ENCODE results near the gene RRM2. TPM values are rescaled to one million over a fixed set of nuclear protein-coding genes. Genes with fewer than 3 reads are reported as not detected.
"Not testable (repeated sequence)": the region's sequence is repeated elsewhere in the genome, so short reads cannot be mapped to it uniquely, and the experiment has no call there.

RRM2 gene
- total and polyA plus RNA-seq, 7 donors = 0.27 to 9.3 (median 0.96) TPM; not detected in 2

DNA sequence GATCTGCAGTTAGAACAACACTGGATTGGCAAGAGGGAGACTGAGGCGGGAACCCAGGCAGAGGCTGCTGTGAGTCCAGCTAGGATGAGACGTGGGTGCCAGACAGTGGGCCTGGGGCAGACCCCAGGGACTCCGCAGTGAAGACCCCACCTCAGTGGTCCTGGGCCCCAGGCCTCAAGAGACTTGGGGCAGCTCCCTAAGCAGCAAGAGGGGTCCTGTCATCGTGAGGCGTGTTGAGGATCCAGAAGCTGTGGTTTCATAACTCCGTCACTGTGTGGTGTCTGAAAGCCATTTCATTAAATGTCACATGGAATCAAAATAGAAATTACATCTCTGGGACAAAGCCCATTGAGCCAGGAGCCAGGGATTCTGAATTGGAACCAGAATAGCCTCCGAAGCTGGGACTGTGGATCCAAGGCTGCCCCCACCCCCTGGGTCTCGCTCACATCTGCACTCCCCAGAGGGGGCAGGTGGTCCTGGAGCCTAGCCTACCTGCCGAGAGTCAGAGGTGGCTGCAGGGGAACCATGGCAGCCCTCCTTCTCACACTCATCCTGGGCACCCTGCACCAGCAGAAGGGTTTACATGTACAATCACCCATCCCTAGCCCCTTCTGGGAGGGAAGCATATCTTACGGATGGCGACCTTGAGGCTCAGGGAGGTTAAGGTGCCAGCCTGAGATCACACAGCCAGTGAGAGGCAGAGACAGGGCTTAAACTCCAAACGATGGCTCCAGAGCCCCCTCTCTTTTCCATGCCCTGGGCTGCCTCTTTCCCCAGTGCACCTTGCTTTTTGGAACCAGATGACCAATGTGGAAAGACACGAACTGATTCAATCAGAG, 23.2 kb downstream of the RRM2 start:
- Histone ChIP-seq H3K4me3 (no peak overlapping the region), H3K4me1 (no peaks in the 10 kb centered on the region), H3K27ac (no peak overlapping the region), H3K36me3 (ENCODE audit: insufficient read depth in 1 of 2, low read depth in 1 of 2) (no peaks in the 10 kb centered on the region), H3K9me3 (no peaks in the 10 kb centered on the region), H3K27me3 (ENCODE audit: insufficient read depth in 3 of 3, low read length in 2 of 3) (no peaks in the 10 kb centered on the region)
- 65 to 66% (median 65%) methylated on average over 13 of the region's 13 CpGs for WGBS, 3 donors
- no peak for TF ChIP-seq CTCF (IDR thresholded peaks at IDR 0.05)
- DNase-seq (no peak), ATAC-seq (peak in 3 of 4 donors; percentile 36 to 68 (median 48))
- intact Hi-C loops (cut with DNase I) = loop anchor here in 1 of 2 donors (10.0 kb wide), 1 partner anchor 159 kb away; the partner anchor contains the start of gene HPCAL1

GRCh38 chr2:10146366-10147005, 23.9 kb downstream of the RRM2 start:
- WGBS, 3 donors = 93 to 96% (median 93%) methylated on average over 13 to 14 of the region's 14 CpGs
- intact Hi-C loops (cut with DNase I) = loop anchor here in 1 of 2 donors (10.0 kb wide), 1 partner anchor 158 kb away; the partner anchor contains the start of gene HPCAL1
- DNase-seq = no peak

DNA sequence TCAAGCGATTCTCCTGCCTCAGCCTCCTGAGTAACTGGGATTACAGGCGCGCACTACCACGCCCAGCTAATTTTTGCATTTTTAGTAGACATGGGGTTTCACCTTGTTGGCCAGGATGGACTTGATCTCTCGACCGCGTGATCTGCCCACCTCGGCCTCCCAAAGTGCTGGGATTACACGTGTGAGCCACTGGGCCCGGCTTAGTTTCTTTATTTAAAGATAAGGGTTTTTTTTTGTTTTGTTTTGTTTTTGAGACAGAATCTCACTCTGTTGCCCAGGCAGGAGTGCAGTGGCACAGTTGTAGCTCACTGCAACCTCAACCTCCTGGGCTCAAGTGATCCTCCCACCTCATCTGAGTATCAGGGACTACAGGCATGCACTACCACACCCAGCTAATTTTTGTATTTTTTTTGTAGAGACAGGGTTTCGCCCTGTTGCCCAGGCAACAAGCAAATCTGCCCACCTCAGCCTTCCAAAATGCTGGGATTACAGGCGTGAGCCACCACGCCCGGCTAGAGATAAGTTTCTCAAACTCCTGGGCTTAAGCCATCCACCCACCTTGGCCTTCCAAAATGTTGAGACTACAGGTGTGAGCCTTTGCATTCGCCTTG, 24.6 kb downstream of the RRM2 start:
- H3K27me3 ChIP-seq (ENCODE audit: insufficient read depth in 3 of 3, low read length in 2 of 3); H3K36me3 ChIP-seq (ENCODE audit: insufficient read depth in 1 of 2, low read depth in 1 of 2); DNase-seq; H3K27ac ChIP-seq; ATAC-seq; H3K9me3 ChIP-seq; H3K4me3 ChIP-seq; H3K4me1 ChIP-seq: not testable (repeated sequence)
- 95 to 98% (median 96%) methylated on average over 15 of the region's 15 CpGs for WGBS, 3 donors
- intact Hi-C loops (cut with DNase I) = loop anchor here in 1 of 2 donors (10.0 kb wide), 1 partner anchor 158 kb away; the partner anchor contains the start of gene HPCAL1

More at GRCh38 chr2:10146366-10147005, 23.9 kb downstream of the RRM2 start:
- no peak for ATAC-seq
- Histone ChIP-seq H3K4me3 (no peak overlapping the region), H3K4me1 (no peaks in the 10 kb centered on the region), H3K36me3 (ENCODE audit: insufficient read depth in 1 of 2, low read depth in 1 of 2) (no peaks in the 10 kb centered on the region), H3K9me3 (no peaks in the 10 kb centered on the region), H3K27me3 (ENCODE audit: insufficient read depth in 3 of 3, low read length in 2 of 3) (no peaks in the 10 kb centered on the region), H3K27ac (no peak overlapping the region)
- no peak for TF ChIP-seq CTCF (IDR thresholded peaks at IDR 0.05)

GRCh38 chr2:10148268-10148667, 25.7 kb downstream of the RRM2 start:
- intact Hi-C loops (cut with DNase I) = loop anchor here in 1 of 2 donors (10.0 kb wide), 1 partner anchor 157 kb away; the partner anchor contains the start of gene HPCAL1
- H3K4me3 ChIP-seq = no peak overlapping the region
- H3K27me3 ChIP-seq (ENCODE audit: insufficient read depth in 3 of 3, low read length in 2 of 3) = no peaks in the 10 kb centered on the region
- no peaks in the 10 kb centered on the region for H3K4me1 ChIP-seq
- H3K27ac ChIP-seq = no peak overlapping the region
- H3K36me3 ChIP-seq (ENCODE audit: insufficient read depth in 1 of 2, low read depth in 1 of 2) = no peaks in the 10 kb centered on the region
- ATAC-seq (no peak), DNase-seq (no peak)
- TF ChIP-seq CTCF (IDR thresholded peaks at IDR 0.05) = no peak
- H3K9me3 ChIP-seq = no peaks in the 10 kb centered on the region

DNA sequence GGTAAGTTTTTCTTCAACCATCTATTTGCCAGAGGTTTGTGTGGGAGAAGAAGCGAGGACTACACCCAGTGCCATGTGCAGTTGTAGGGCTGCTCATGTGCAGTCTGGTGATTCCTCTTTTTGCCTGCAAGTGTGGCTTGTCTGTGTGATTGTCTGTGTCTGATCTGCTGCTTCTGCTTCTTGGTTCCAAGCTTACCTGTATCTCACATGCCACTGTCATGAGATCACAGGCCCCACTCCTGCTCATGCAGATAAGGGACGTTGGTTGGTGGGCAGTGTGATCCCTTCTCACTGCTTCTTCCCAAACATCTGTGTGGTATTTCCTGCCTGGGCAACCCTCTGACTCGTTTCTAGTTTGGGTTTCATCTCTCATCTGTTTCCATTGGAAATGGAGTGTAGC, 27.1 kb downstream of the RRM2 start:
- no peak for TF ChIP-seq CTCF (IDR thresholded peaks at IDR 0.05)
- H3K9me3 ChIP-seq = no peaks in the 10 kb centered on the region
- no peaks in the 10 kb centered on the region for H3K4me1 ChIP-seq
- H3K27ac ChIP-seq = no peak overlapping the region
- H3K4me3 ChIP-seq = no peak overlapping the region
- 67 to 75% (median 68%) methylated on average over 3 of the region's 3 CpGs for whole genome bisulfite sequencing, 3 donors
- no peak for DNase-seq
- H3K27me3 ChIP-seq (ENCODE audit: insufficient read depth in 3 of 3, low read length in 2 of 3) = no peaks in the 10 kb centered on the region
- ATAC-seq = no peak
- intact Hi-C loops (cut with DNase I) = loop anchor here in 1 of 2 donors (10.0 kb wide), 1 partner anchor 155 kb away; the partner anchor contains the start of gene HPCAL1
- no peaks in the 10 kb centered on the region for H3K36me3 ChIP-seq (ENCODE audit: insufficient read depth in 1 of 2, low read depth in 1 of 2)

Data from psoas muscle (tissue), 8 donors.